Fibroblast of the aortic adventitia (primary cell): ENCODE results near the gene NFIA. TPM values are rescaled to one million over a fixed set of nuclear protein-coding genes. Genes with fewer than 3 reads are reported as not detected.

Source experiments
- DNase-seq: peaks from one replicate; pipeline ENCODE4 v3.0.0-alpha.2; 2010; ENCODE audit warnings: low read depth
- H3K4me3 ChIP-seq: 2 replicates; pipeline ENCODE4 v1.5.1; 2011; ENCODE audit warnings: low read depth, mild to moderate bottlenecking, control low read depth, low read length, moderate library complexity
- CTCF ChIP-seq: IDR thresholded peaks from 2 replicates; pipeline ENCODE4 v1.5.1; 2011; ENCODE audit warnings: mild to moderate bottlenecking, low read length, control low read depth, inconsistent platforms; ENCODE audit not compliant: insufficient read depth
- total RNA-seq: library from RNA; depleted of rRNA; stranded (reverse); fragments of >200 nt; gene quantifications from 2 replicates; pipeline ENCODE4 v1.2.3, GENCODE V29; 2012; ENCODE audit warnings: low replicate concordance

The NFIA gene
- total RNA-seq, 1 donor, result 32.0 TPM

- no peak for DNase-seq
- no peak for TF ChIP-seq CTCF
These were observed 411.6 kb downstream of the NFIA start for GRCh38 chr1:61494000-61494399.

GRCh38 chr1:61496501-61496900, 414.1 kb downstream of the NFIA start:
- DNase-seq, result peak; percentile 94
- no peak overlapping the region for H3K4me3 ChIP-seq
- TF ChIP-seq CTCF, result no peak

More at GRCh38 chr1:61494000-61494399, 411.6 kb downstream of the NFIA start:
- H3K4me3 ChIP-seq, result no peak overlapping the region

GRCh38 chr1:61497013-61497412, 414.7 kb downstream of the NFIA start:
- no peak overlapping the region for H3K4me3 ChIP-seq
- DNase-seq, result no peak
- no peak for TF ChIP-seq CTCF

- TF ChIP-seq CTCF, result no peak
- H3K4me3 ChIP-seq, result no peak overlapping the region
- no peak for DNase-seq
These were observed 416.0 kb downstream of the NFIA start for GRCh38 chr1:61498342-61498741.

GRCh38 chr1:61501971-61502916, 419.9 kb downstream of the NFIA start:
- no peak for TF ChIP-seq CTCF
- no peak overlapping the region for H3K4me3 ChIP-seq
- peak; percentile 68 for DNase-seq

- DNase-seq, result no peak
- TF ChIP-seq CTCF, result no peak
- no peak overlapping the region for H3K4me3 ChIP-seq
These were observed 421.9 kb downstream of the NFIA start for GRCh38 chr1:61504305-61504704.
